HPDE6-E6E7 (cell line): Measurements from ENCODE around the gene SBK3.
"Not testable (repeated sequence)": the region's sequence is repeated elsewhere in the genome, so short reads cannot be mapped to it uniquely, and the experiment has no call there.

Source experiments
- DNase-seq: peaks from one replicate; pipeline ENCODE4 v3.0.0; 2011; ENCODE audit warnings: missing footprints; ENCODE audit errors: extremely low spot score

SBK3 gene

GRCh38 chr19:55576746-55577145, 31.4 kb upstream of the SBK3 start:
- DNase-seq: no peak

- DNase-seq: not testable (repeated sequence)
These were observed 28.6 kb upstream of the SBK3 start for GRCh38 chr19:55573929-55574328.

- not testable (repeated sequence) for DNase-seq
These were observed 24.1 kb upstream of the SBK3 start for GRCh38 chr19:55569477-55569876.

- DNase-seq: no peak
These were observed 22.5 kb upstream of the SBK3 start for GRCh38 chr19:55567708-55568328.

DNA sequence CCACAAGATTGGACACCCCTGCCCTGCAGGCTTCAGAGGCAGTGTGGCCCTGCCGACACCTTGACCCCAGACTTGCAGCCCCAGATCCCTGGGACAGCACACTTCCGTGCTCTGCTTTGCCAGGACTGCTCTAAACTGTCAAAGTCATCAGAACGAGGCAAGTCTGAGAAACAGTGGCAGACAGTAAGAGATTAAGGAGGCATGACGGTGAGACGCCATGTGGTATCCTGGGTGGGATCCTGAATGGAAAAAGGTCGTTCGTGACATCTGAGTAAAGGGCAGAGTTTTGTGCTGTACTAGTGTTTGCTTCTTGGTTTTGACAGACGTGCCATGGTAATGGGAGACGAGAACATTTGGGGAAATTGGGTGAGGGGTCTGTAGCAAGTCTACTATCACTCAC, 21.5 kb upstream of the SBK3 start:
- DNase-seq: no peak

- DNase-seq: no peak
These were observed 17.9 kb upstream of the SBK3 start for GRCh38 chr19:55563261-55563690.

DNA sequence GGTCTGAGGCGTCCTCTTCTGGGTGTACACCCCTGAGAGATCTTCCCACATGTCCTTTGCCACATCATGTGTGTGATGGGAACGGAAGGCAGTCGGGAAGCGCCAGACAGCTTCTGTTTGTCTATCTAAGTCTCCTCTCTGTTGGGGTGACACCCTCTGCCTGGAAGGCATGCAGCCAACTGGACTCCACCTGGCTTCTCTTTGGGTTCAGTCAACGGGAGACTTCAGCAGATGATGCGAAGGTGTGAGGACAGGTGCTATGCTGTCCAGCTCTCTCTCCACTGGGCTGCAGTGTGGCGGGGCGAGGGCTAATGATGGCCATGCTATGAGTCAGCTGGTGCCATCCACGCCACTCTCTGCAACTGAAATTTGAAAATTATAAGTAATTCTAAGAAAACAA, 14.3 kb upstream of the SBK3 start:
- no peak for DNase-seq

- no peak for DNase-seq
These were observed 9.4 kb upstream of the SBK3 start for GRCh38 chr19:55554741-55555152.

DNA sequence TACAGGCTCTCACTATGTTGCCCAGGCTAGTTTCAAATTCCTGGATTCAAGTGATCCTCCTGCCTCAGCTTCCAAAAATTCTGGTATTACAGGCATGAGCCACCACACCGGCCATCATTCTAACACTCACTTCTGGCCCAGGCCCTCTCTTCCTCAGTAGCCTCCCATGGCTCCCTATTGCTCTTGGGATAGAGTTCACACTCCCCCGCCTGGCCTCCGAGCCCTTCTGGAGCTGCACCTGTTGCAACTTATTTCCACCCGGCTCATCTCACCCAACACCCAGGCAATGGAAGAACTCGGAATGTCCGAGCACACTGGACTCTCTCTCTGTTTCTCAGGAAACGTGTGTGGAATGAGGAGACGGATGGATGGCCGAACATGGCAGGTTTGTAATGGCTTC, 9.0 kb upstream of the SBK3 start:
- no peak for DNase-seq

DNA sequence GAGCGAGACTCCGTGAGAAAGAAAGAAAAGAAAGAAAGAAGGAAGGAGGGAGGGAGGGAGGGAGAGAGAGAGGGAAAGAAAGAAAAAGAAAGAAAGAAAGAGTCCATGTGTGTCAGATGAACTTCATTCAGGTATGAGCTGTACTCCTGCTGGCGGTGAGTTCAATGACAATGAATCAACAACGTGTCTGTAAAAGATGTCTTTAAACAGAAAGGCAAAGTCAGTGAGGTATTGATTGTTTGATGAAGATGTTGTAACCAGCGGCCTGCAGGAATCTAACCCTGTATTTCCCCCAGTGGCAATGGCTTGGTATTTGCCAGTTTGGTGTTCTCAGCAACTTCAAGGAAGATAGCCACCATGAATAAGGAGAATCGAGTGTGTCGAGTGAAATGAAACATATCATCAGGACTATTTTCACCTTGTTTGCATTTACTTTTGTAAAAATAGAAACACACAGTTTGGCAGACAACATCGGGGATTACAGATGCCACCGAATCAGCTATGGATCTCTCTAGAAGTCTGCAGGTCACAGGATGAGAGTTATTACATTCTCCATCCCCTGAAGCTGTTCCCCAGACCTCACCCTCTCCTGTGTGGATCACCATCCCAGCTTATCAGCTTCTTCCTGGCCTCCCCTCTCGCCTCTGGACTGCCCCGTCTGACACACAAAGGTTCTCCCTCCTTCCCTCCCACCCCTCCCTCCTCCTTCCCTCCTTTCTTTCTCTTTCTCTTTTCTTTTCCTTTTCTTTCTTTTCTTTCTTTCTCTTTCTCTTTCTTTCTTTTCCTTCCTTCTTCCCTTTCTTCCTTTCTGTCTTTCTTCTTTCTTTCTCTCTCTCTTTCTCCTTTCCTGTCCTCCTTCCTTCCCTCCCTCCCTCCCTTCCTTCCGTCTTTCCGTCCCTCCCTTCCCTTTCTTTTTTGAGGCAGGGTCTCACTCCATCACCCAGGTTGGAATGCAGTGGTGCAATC, 8.2 kb upstream of the SBK3 start:
- DNase-seq: no peak

DNA sequence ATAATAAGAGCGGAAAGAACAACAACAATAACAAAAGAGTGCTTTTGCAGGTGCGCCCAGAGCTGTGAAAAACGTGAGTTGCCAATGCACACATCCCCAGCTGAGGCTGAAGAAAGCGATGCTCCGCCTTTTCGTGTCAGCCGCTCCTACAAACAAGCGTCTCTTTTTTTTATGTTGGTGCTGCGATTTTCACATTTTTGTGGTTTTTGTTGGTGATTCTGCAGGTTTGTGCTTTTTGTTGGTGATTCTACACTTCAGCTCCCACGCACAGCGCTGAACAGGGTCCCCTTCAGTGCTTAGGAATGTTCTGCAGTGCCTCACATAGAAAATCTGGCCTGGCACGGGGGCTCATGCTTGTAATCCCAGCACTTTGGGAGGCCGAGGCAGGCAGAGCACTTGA, 7.3 kb upstream of the SBK3 start:
- no peak for DNase-seq

DNA sequence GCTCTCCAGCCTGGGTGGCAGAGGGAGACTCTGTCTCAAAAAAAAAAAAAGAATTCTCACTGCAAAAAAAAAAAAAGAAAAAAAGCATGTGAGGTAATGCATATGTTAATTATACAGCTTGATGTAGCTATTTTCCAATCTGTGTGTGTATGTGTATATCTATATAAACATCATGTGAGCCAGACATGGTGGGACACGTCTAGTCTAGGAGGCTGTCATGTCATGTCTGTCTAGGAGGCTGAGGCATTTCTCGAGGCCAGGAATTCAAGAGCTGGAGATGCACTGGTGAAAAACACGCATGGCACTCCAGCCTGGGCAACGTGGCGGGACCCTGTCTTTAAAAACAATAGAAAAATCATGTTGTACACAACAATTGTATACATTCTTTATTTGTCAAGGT, 6.9 kb upstream of the SBK3 start:
- no peak for DNase-seq

DNA sequence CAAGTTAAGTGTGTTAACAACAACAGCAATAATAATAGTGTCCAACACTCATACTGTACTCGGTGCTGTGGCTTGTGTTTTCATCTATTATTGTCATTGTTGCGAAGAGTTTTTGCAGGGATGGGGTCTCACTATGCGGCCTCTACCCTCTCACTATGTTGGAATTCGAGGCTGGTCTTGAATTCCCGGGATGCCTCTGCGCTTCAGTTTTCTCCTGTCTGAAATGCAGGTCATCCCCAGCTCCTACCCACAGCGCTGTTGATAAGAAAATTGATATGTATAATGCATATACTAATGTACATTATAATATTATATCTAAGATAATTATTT, 4.9 kb upstream of the SBK3 start:
- no peak for DNase-seq

DNA sequence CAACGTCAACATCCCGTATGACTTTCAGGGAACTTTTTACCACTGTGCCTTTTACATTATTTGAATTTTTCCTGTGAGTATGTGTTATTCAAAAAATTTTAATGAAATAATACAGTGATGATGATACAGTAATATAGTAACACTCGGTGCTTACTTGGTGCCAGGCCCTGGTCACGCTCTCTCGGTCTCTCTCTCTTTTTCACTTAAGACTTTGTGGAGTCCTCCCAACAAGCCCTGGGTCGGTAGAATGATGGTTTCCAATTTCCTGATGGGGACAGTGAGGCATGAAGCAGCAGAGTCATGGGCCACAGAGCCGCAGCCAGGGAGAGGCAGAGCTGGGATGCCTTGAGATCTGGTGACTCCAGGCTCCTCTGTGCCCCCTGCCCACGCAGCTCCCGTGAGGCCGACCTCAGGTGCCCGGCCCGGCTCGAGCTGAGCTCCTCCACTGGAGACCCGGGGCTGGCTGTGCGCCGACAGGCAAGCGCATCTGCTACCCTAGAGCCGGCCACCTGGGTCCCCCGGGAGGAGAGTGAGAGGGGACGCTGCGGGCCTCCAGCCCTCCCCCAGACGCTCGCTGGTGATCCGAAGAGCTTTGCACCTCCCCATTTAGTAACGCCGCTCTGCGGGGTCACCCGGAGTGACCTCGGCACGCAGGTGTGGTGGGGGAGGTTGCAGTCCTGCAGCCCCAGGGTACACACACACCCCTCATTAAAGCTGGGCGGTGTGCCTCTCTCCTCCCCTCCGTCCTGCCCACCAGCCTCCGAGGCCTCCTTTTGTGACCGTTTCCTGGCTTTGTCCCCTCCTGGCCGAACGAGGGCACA, 4.4 kb upstream of the SBK3 start:
- peak; percentile 60 for DNase-seq

GRCh38 chr19:55546822-55547614, 1.7 kb upstream of the SBK3 start:
- peak; percentile 38 for DNase-seq

- DNase-seq: no peak
These were observed 668 bp upstream of the SBK3 start for GRCh38 chr19:55546011-55546410.

DNA sequence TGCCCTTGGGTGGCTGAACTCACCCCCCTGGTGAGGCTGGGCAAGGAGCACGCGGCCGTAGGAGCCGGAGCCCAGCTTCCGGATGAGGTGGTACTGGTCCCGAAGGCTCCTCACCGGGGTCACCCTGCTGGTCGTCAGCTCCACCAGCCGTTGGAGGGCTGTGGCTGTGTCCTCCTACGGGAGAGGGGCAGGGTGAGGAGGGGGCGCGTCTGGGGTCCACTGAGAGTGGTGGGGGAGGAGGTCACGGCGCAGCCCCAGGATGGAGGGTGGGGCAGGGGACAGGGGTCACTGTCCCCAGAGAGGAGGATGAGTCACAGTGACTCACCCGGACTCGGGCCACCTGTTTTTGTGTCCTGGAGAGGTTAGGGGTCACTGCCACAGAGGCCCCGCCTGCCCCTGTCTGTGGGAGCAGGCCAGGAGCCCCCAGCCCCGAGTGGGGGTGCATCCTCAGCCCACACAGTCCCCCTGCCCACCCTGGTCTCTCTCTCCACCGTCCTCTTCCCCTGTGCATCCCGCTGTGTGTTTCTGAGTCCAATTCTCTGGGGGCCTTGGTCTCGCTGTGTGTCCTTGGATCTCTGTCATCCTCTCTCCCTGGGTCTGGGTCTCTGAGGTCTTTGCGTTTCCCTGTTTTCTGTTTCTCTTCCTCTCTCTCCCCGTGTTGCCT, 435 bp downstream of the SBK3 start:
- no peak for DNase-seq

DNA sequence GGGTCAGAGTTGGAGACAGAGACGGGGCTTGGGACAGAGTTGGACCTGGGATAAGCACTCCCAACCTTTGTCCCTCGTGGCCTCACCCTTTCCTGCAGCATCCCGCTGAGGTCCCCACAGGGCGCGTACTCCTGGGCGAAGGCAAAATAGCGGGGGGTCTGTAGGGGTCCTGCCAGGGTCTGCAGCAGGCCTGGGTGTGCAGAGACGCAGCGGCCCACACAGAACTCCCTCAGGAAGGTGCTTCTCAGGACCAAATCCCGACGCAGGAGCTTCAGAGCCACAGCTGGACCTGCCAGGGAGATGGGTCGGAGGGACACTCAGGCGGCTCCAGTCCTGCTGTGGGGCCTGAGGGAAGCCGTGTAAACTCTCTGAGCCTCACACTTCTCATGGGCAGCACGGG, 1.3 kb downstream of the SBK3 start:
- no peak for DNase-seq

- no peak for DNase-seq
These were observed 1.8 kb downstream of the SBK3 start for GRCh38 chr19:55543567-55543966.

DNA sequence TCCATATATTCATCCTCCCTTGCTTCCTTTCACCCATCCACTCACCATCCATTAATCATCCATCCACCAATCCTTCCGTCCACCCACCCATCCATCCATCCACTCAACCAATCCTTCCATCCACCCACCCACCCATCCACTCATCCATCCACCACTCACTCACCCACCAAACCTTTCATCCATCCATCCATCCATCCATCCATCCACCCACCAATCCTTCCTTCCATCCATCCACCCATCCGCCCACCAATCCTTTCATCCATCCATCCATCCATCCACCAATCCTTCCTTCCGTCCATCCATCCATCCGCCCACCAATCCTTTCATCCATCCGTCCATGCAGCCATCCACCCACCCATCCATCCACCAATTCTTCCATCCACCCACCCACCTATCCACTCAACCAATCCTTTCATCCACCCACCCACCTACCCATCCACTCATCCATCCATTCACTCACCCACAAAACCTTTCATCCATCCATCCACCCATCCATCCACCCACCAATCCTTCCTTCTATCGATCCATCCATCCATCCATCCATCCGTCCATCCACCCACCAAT, 3.0 kb downstream of the SBK3 start:
- no peak for DNase-seq

DNA sequence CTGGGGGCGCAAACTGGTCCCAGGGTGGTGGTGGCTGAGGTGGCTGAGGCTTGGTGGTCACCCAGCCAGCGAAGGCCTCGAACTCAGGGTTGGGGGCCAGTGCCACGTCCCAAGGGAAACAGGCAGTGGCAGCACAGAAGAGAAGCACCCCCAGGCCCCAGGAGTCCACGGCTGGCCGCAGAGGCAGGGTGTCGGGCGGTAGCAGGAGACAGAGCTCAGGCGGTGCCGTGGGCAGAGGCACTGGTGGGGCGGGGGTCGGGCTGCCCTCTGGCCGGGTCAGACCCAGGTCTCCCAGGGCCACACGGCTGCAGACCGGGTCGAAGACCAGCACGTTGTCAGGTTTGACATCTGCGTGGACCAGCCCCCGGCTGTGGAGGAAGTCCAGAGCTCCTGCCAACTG, 4.3 kb downstream of the SBK3 start:
- no peak for DNase-seq
